HCT116 (cell line): ENCODE results near the gene C11orf98. TPM values are rescaled to one million over a fixed set of nuclear protein-coding genes. Genes with fewer than 3 reads are reported as not detected.

Source experiments
- ATAC-seq: fragments of 200-7000 bp; cut with Tn5 transposase; 2 replicates; pipeline ENCODE4 v1.9.1; 2020; ENCODE audit warnings: mild to moderate bottlenecking, moderate library complexity
- BruUV-seq: library from RNA; stranded (reverse); fragments of 400-500 nt; replicated peaks from 2 replicates; lab custom pipeline; 2021; lab: Mats Ljungman, UMichigan
- CTCF ChIA-PET: fragments of 300-600 bp; sonication (Branson Sonifier 250); formaldehyde crosslinking; loops from one replicate; lab custom pipeline; 2021; ENCODE audit warnings: antibody characterized with exemption; lab: Charles Lee
- POLR2A ChIA-PET: fragments of 300-600, 350-600 bp; sonication (Branson Sonifier 250); formaldehyde crosslinking; loops from one replicate; lab custom pipeline; 2021; ENCODE audit warnings: antibody characterized with exemption; lab: Charles Lee
- RAD21 ChIA-PET, 2 experiments: fragments of 300-600 bp; sonication (Branson Sonifier 250); formaldehyde crosslinking; loops; one replicate each; lab custom pipeline; 2023; ENCODE audit warnings: low total read pairs in 2 of 2; ENCODE audit not compliant: uncharacterized antibody in 2 of 2, unreplicated experiment in 2 of 2, low non-redundant PET in 1 of 2; lab: Charles Lee
- DNase-seq: peaks from one replicate; pipeline ENCODE4 v3.0.0-alpha.2; 2010; ENCODE audit warnings: low read depth, low spot score
- H2AFZ ChIP-seq: fragments of 200-600 bp; shearing (Covaris generic), sonication (generic); 2 replicates; pipeline ENCODE4 v1.6.1; 2017; ENCODE audit warnings: low read depth, mixed run types, mixed read lengths, antibody characterized with exemption, low read length; ENCODE audit not compliant: poor library complexity, severe bottlenecking
- H3K27ac ChIP-seq: 2 replicates; pipeline ENCODE4 v1.5.1; 2012; ENCODE audit warnings: low read depth, low read length
- H3K27me3 ChIP-seq: fragments of 200-600 bp; sonication (generic); 2 replicates; pipeline ENCODE4 v1.6.1; 2016; ENCODE audit warnings: mixed run types, low read length, mixed read lengths; ENCODE audit not compliant: insufficient read depth
- H3K36me3 ChIP-seq, 2 experiments: fragments of 200-500 bp in 1 of 2; fragments of 200-600 bp in 1 of 2; sonication (Bioruptor generic) in 1 of 2; sonication (generic) in 1 of 2; 2 replicates each; pipeline versions ENCODE4 v1.5.1 to v1.6.1; 2014 to 2016; ENCODE audit warnings: low read length in 2 of 2, inconsistent platforms in 1 of 2, mixed read lengths in 1 of 2, mixed run types in 1 of 2; ENCODE audit not compliant: insufficient read depth in 2 of 2, control insufficient read depth in 1 of 2
- H3K4me1 ChIP-seq, 2 experiments: fragments of 200-600 bp in 1 of 2; sonication (generic) in 1 of 2; 2 replicates each; pipeline versions ENCODE4 v1.5.1 to v1.6.1; 2012 to 2017; ENCODE audit warnings: low read length in 2 of 2, inconsistent platforms in 1 of 2, mild to moderate bottlenecking in 1 of 2, mixed read lengths in 1 of 2, mixed run types in 1 of 2, moderate library complexity in 1 of 2; ENCODE audit not compliant: insufficient read depth in 2 of 2, control insufficient read depth in 1 of 2
- H3K4me2 ChIP-seq: fragments of 200-600 bp; sonication (generic); 2 replicates; pipeline ENCODE4 v1.6.1; 2017; ENCODE audit warnings: mixed run types, low read length, mixed read lengths
- H3K4me3 ChIP-seq, 2 experiments: fragments of 200-600 bp in 1 of 2; sonication (generic) in 1 of 2; replicated peaks in 1 of 2; 2 replicates each; pipeline ENCODE4 v1.5.1; 2011 to 2016; ENCODE audit warnings: low read length in 2 of 2, control low read depth in 1 of 2, low read depth in 1 of 2, mild to moderate bottlenecking in 1 of 2, mixed read lengths in 1 of 2, mixed run types in 1 of 2
- H3K79me2 ChIP-seq: fragments of 200-600 bp; sonication (generic); 2 replicates; pipeline ENCODE4 v1.6.1; 2017; ENCODE audit warnings: mild to moderate bottlenecking, mixed run types, low read length, moderate library complexity, mixed read lengths; ENCODE audit not compliant: insufficient read depth
- H3K9ac ChIP-seq: fragments of 200-600 bp; sonication (generic); 2 replicates; pipeline ENCODE4 v1.6.1; 2016; ENCODE audit warnings: low read length, mixed read lengths
- H3K9me2 ChIP-seq: fragments of 200-600 bp; sonication (generic), shearing (Covaris generic); 2 replicates; pipeline ENCODE4 v1.6.1; 2017; ENCODE audit warnings: mixed run types, mild to moderate bottlenecking, moderate library complexity; ENCODE audit not compliant: insufficient read depth
- H3K9me3 ChIP-seq, 2 experiments: fragments of 200-500 bp in 1 of 2; fragments of 200-600 bp in 1 of 2; sonication (Bioruptor generic) in 1 of 2; sonication (generic) in 1 of 2; 2 replicates each; pipeline ENCODE4 v1.6.1; 2014 to 2017; ENCODE audit warnings: low read length in 2 of 2, mixed read lengths in 2 of 2, inconsistent platforms in 1 of 2, low read depth in 1 of 2, mild to moderate bottlenecking in 1 of 2, mixed run types in 1 of 2, moderate library complexity in 1 of 2; ENCODE audit not compliant: control insufficient read depth in 1 of 2, insufficient read depth in 1 of 2
- H4K20me1 ChIP-seq: fragments of 200-600 bp; sonication (generic), shearing (Covaris generic); 2 replicates; pipeline ENCODE4 v1.6.1; 2017; ENCODE audit warnings: mixed run types, mild to moderate bottlenecking, moderate library complexity; ENCODE audit not compliant: insufficient read depth
- CEBPB ChIP-seq: IDR thresholded peaks from 2 replicates; pipeline ENCODE4 v1.6.1; 2012; ENCODE audit warnings: low read depth
- EGR1 ChIP-seq: IDR thresholded peaks from 2 replicates; pipeline ENCODE4 v1.6.1; 2012; ENCODE audit warnings: low read depth
- ELF1 ChIP-seq: IDR thresholded peaks from 2 replicates; pipeline ENCODE4 v1.6.1; 2012; ENCODE audit warnings: low read depth, borderline replicate concordance
- EZH2 ChIP-seq: fragments of 200-600 bp; sonication (generic); IDR thresholded peaks from 2 replicates; pipeline ENCODE4 v1.6.1; 2017; ENCODE audit warnings: antibody characterized with exemption, mixed run types
- EZH2phosphoT487 ChIP-seq: fragments of 200-600 bp; IDR thresholded peaks from 2 replicates; pipeline ENCODE4 v1.6.1; 2018; ENCODE audit warnings: antibody characterized with exemption, borderline replicate concordance
- FOSL1 ChIP-seq: IDR thresholded peaks from 2 replicates; pipeline ENCODE4 v1.6.1; 2012; ENCODE audit warnings: low read depth
- JUND ChIP-seq: IDR thresholded peaks from 2 replicates; pipeline ENCODE4 v1.6.1; 2012
- POLR2A ChIP-seq: IDR thresholded peaks from 2 replicates; pipeline ENCODE4 v1.7.0; 2011; ENCODE audit warnings: borderline replicate concordance; ENCODE audit not compliant: insufficient read depth, insufficient read length; ENCODE audit errors: extremely low read depth
- SIN3A ChIP-seq: IDR thresholded peaks from 2 replicates; pipeline ENCODE4 v1.6.1; 2012; ENCODE audit warnings: low read depth
- TCF7L2 ChIP-seq: IDR thresholded peaks from 2 replicates; pipeline ENCODE4 v1.7.0; 2011; ENCODE audit warnings: borderline replicate concordance, inconsistent platforms; ENCODE audit not compliant: insufficient read depth, insufficient read length; ENCODE audit errors: extremely low read depth
- ZFX ChIP-seq: fragments of 450-650 bp; IDR thresholded peaks from 2 replicates; pipeline ENCODE4 v1.6.1; 2017
- ZNF274 ChIP-seq: fragments of 200-500 bp; sonication (Bioruptor generic); IDR thresholded peaks from 2 replicates; pipeline ENCODE4 v1.6.1; 2014; ENCODE audit warnings: mild to moderate bottlenecking, low read depth, low read length, inconsistent platforms
- intact Hi-C: fragments of 100-400 bp; cut with micrococcal nuclease; formaldehyde crosslinking; loops from 2 replicates; pipeline ENCODE4 v1.10.0; 2022
- total RNA-seq: library from RNA; stranded (reverse); gene quantifications from one replicate; pipeline ENCODE4 v1.2.1, GENCODE V29; 2021; ENCODE audit not compliant: unreplicated experiment
- TF ChIP-seq, protein P1 (sequence below): IDR thresholded peaks from 2 replicates; pipeline ENCODE4 v1.6.1; 2012; ENCODE audit warnings: low read depth
- TF ChIP-seq, protein P2 (sequence below): IDR thresholded peaks from 2 replicates; pipeline ENCODE4 v1.6.1; 2012
- TF ChIP-seq, protein P3 (sequence below): IDR thresholded peaks from 2 replicates; pipeline ENCODE4 v1.6.1; 2011; ENCODE audit warnings: mild to moderate bottlenecking, low read length, moderate library complexity; ENCODE audit not compliant: insufficient replicate concordance; ENCODE audit errors: extremely low read depth
- TF ChIP-seq, protein P4 (sequence below): IDR thresholded peaks from 2 replicates; pipeline ENCODE4 v1.6.1; 2012

C11orf98 gene
- total RNA-seq, 1 experiment from 2014 or later, result 121 TPM

DNA sequence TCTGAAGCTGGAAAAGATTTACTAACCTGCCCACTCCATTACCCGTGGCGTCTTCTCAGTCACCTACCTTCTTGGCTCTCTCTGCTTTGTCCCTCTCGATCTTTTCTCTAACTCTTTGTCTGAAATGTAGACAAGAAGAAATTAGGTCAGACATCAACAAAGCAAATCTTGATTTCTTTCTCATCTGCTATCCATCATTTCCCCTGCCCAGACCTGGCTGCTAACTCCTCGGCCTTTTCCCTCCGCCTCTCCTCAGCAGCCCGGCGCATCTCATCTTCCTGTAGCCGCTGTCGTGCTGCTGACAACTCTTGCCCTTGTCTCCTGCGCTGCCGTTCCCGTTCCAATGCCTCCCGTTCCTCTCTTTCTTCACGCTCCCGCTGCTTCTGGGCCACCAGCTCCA, 12.7 kb upstream of the C11orf98 start:
- no peak overlapping the region for H2AFZ ChIP-seq
- ChIA-PET RAD21 (no interaction called here), CTCF (no interaction called here), POLR2A (interaction anchor here (1.2 to 2.4 kb wide), 2 partner anchors 13 to 86 kb away, joined by 4 to 6 read pairs; partner anchors contain the start of genes C11orf98, CSKMT and TUT1)
- no peak overlapping the region for H3K27ac ChIP-seq
- ATAC-seq (no peak), DNase-seq (no peak)
- H3K9me2 ChIP-seq, result no peaks in the 10 kb centered on the region
- no peak for TF ChIP-seq FOSL1
- TF ChIP-seq, protein P1, sequence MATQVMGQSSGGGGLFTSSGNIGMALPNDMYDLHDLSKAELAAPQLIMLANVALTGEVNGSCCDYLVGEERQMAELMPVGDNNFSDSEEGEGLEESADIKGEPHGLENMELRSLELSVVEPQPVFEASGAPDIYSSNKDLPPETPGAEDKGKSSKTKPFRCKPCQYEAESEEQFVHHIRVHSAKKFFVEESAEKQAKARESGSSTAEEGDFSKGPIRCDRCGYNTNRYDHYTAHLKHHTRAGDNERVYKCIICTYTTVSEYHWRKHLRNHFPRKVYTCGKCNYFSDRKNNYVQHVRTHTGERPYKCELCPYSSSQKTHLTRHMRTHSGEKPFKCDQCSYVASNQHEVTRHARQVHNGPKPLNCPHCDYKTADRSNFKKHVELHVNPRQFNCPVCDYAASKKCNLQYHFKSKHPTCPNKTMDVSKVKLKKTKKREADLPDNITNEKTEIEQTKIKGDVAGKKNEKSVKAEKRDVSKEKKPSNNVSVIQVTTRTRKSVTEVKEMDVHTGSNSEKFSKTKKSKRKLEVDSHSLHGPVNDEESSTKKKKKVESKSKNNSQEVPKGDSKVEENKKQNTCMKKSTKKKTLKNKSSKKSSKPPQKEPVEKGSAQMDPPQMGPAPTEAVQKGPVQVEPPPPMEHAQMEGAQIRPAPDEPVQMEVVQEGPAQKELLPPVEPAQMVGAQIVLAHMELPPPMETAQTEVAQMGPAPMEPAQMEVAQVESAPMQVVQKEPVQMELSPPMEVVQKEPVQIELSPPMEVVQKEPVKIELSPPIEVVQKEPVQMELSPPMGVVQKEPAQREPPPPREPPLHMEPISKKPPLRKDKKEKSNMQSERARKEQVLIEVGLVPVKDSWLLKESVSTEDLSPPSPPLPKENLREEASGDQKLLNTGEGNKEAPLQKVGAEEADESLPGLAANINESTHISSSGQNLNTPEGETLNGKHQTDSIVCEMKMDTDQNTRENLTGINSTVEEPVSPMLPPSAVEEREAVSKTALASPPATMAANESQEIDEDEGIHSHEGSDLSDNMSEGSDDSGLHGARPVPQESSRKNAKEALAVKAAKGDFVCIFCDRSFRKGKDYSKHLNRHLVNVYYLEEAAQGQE, result no peak
- TF ChIP-seq POLR2A, result no peak
- TF ChIP-seq ELF1, result no peak
- TF ChIP-seq SIN3A, result no peak
- TF ChIP-seq, protein P2, sequence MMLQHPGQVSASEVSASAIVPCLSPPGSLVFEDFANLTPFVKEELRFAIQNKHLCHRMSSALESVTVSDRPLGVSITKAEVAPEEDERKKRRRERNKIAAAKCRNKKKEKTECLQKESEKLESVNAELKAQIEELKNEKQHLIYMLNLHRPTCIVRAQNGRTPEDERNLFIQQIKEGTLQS, result no peak
- TF ChIP-seq EZH2, result no peak
- TF ChIP-seq EGR1, result no peak
- TF ChIP-seq, protein P3, sequence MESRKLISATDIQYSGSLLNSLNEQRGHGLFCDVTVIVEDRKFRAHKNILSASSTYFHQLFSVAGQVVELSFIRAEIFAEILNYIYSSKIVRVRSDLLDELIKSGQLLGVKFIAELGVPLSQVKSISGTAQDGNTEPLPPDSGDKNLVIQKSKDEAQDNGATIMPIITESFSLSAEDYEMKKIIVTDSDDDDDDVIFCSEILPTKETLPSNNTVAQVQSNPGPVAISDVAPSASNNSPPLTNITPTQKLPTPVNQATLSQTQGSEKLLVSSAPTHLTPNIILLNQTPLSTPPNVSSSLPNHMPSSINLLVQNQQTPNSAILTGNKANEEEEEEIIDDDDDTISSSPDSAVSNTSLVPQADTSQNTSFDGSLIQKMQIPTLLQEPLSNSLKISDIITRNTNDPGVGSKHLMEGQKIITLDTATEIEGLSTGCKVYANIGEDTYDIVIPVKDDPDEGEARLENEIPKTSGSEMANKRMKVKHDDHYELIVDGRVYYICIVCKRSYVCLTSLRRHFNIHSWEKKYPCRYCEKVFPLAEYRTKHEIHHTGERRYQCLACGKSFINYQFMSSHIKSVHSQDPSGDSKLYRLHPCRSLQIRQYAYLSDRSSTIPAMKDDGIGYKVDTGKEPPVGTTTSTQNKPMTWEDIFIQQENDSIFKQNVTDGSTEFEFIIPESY, result no peak
- TF ChIP-seq EZH2phosphoT487, result no peak
- no peak for TF ChIP-seq ZNF274
- TF ChIP-seq, protein P4, sequence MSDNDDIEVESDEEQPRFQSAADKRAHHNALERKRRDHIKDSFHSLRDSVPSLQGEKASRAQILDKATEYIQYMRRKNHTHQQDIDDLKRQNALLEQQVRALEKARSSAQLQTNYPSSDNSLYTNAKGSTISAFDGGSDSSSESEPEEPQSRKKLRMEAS, result no peak
- no peak for TF ChIP-seq ZFX
- TF ChIP-seq CEBPB, result no peak
- TF ChIP-seq TCF7L2, result no peak
- TF ChIP-seq JUND, result no peak
- H3K27me3 ChIP-seq, result no peaks in the 10 kb centered on the region
- H3K36me3 ChIP-seq, result peaks cover 6 to 11% of the 10 kb centered on the region in 2 experiments; a peak in 3 of 4 replicates
- H3K4me1 ChIP-seq, result peaks cover 31 to 51% of the 10 kb centered on the region in 2 experiments
- intact Hi-C loops, result loop anchor here (10.0 kb wide), 1 partner anchor 87 kb away; the partner anchor contains the start of gene POLR2G
- H3K4me2 ChIP-seq, result peak overlapping the region; percentile 95
- no peaks in the 10 kb centered on the region for H3K9me3 ChIP-seq
- no peaks in the 10 kb centered on the region for H4K20me1 ChIP-seq
- BruUV-seq, result no TSS peak
- H3K79me2 ChIP-seq, result peaks cover 55% of the 10 kb centered on the region
- peak overlapping the region; percentile 84 for H3K9ac ChIP-seq
- peak overlapping the region; percentile 80 to 87 for H3K4me3 ChIP-seq
